NCI-H146 (cell line): Measurements from ENCODE around the gene TSC22D3.

Source experiments
- DNase-seq: peaks from one replicate; lab custom pipeline; 2025; lab: John Stamatoyannopoulos, UW

The TSC22D3 gene

GRCh38 chrX:107730991-107731766 is 44.4 kb downstream of the TSC22D3 start:
- DNase-seq, result no peak

- no peak for DNase-seq
These were observed 45.3 kb downstream of the TSC22D3 start for GRCh38 chrX:107730298-107730655.

- no peak for DNase-seq
These were observed 45.9 kb downstream of the TSC22D3 start for GRCh38 chrX:107729558-107730297.

- DNase-seq, result no peak
These were observed 47.1 kb downstream of the TSC22D3 start for GRCh38 chrX:107728371-107729099.

GRCh38 chrX:107726816-107727534 is 48.6 kb downstream of the TSC22D3 start:
- DNase-seq, result no peak

- no peak for DNase-seq
These were observed 49.6 kb downstream of the TSC22D3 start for GRCh38 chrX:107725761-107726555.

GRCh38 chrX:107724653-107725052 is 50.9 kb downstream of the TSC22D3 start:
- no peak for DNase-seq

- no peak for DNase-seq
These were observed 52.1 kb downstream of the TSC22D3 start for GRCh38 chrX:107723511-107723910.

- DNase-seq, result no peak
These were observed 53.5 kb downstream of the TSC22D3 start for GRCh38 chrX:107721966-107722707.

GRCh38 chrX:107721318-107721717 is 54.3 kb downstream of the TSC22D3 start:
- no peak for DNase-seq

- DNase-seq, result peak; percentile 48
These were observed 57.4 kb downstream of the TSC22D3 start for GRCh38 chrX:107718156-107718621.

GRCh38 chrX:107716816-107717700 is 58.5 kb downstream of the TSC22D3 start:
- peak; percentile 23 for DNase-seq

GRCh38 chrX:107716118-107716684 is 59.4 kb downstream of the TSC22D3 start:
- DNase-seq, result peak; percentile 34

- no peak for DNase-seq
These were observed 60.1 kb downstream of the TSC22D3 start for GRCh38 chrX:107715331-107716117.

GRCh38 chrX:107714206-107714891 is 61.2 kb downstream of the TSC22D3 start:
- no peak for DNase-seq

GRCh38 chrX:107713543-107714205 is 61.9 kb downstream of the TSC22D3 start:
- DNase-seq, result no peak

- DNase-seq, result no peak
These were observed 62.4 kb downstream of the TSC22D3 start for GRCh38 chrX:107713203-107713542.
